ENCODE data around the gene ARHGAP30.

The ARHGAP30 gene

DNA sequence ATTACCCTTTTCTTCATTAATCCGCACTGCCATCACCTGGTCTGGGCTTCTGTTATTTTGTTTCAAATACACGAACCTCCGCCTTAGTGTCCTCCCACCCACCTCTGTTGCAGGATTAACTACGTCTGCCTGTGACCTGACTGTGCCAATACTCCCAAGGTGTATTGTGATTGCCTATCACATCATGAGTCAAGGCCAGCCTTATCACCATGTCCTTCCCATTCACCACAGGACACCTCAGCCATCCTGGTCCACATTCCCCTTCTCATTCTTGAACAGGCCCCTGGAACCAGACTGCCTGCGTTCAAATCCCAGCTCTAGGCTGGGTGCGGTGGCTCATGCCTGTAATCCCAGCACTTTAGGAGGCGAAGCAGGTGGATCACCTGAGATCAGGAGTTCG, 63.1 kb downstream of the ARHGAP30 start:
- no peak overlapping the region for H3K4me2 ChIP-seq (ENCODE audit: low read depth, low read length, poor library complexity, severe bottlenecking)
- H2AFZ ChIP-seq (ENCODE audit: low read length): no peak overlapping the region
- peaks cover 5% of the 10 kb centered on the region for H3K4me1 ChIP-seq (ENCODE audit: insufficient read depth, low read length, poor library complexity, severe bottlenecking)
- no peaks in the 10 kb centered on the region for H3K9me3 ChIP-seq (ENCODE audit: insufficient read depth, low read depth, low read length)
- TF ChIP-seq, protein P1, sequence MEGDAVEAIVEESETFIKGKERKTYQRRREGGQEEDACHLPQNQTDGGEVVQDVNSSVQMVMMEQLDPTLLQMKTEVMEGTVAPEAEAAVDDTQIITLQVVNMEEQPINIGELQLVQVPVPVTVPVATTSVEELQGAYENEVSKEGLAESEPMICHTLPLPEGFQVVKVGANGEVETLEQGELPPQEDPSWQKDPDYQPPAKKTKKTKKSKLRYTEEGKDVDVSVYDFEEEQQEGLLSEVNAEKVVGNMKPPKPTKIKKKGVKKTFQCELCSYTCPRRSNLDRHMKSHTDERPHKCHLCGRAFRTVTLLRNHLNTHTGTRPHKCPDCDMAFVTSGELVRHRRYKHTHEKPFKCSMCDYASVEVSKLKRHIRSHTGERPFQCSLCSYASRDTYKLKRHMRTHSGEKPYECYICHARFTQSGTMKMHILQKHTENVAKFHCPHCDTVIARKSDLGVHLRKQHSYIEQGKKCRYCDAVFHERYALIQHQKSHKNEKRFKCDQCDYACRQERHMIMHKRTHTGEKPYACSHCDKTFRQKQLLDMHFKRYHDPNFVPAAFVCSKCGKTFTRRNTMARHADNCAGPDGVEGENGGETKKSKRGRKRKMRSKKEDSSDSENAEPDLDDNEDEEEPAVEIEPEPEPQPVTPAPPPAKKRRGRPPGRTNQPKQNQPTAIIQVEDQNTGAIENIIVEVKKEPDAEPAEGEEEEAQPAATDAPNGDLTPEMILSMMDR (conservative IDR thresholded peaks at IDR 0.05; ENCODE audit: low read length): no peak
- TF ChIP-seq EZH2phosphoT487 (IDR thresholded peaks at IDR 0.05; ENCODE audit: borderline replicate concordance): no peak
- H4K20me1 ChIP-seq (ENCODE audit: insufficient read depth, low read length, poor library complexity, severe bottlenecking): no peaks in the 10 kb centered on the region
- no peak overlapping the region for H3K4me3 ChIP-seq (ENCODE audit: low read length, poor library complexity, severe bottlenecking)
- H3K79me2 ChIP-seq (ENCODE audit: insufficient read depth, low read length): peaks cover 31% of the 10 kb centered on the region
- H3F3A ChIP-seq (ENCODE audit: low read depth): no peaks in the 10 kb centered on the region
- H3K36me3 ChIP-seq (ENCODE audit: insufficient read depth, low read length): no peaks in the 10 kb centered on the region
- no peaks in the 10 kb centered on the region for H3K9me2 ChIP-seq (replicated peaks; ENCODE audit: low read depth, low read length)
- no peaks in the 10 kb centered on the region for H3K27me3 ChIP-seq (ENCODE audit: insufficient read depth, low read length, poor library complexity, severe bottlenecking)
- H3K9ac ChIP-seq (ENCODE audit: low read depth, low read length, poor library complexity, severe bottlenecking): no peak overlapping the region

DNA sequence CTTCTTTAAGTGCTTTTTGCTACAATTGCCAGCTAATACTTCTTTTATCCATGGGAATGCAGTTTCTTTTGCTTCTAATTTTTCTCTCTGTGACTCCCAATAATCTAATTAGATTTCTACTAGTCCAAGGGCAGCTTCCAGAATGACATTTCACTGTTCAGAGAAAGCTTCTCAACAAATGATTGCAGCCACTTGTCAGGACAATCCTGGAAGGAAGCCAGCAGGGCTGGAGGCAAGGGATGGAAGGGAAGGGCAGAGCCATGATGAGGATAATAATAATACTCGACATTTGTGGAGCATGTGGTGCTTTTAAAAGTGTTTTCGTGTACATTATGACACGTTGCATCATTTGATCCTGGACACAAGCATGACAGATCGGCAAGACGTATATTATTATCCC, 68.2 kb downstream of the ARHGAP30 start:
- Histone ChIP-seq H3K27me3 (ENCODE audit: insufficient read depth, low read length, poor library complexity, severe bottlenecking) (no peaks in the 10 kb centered on the region), H2AFZ (ENCODE audit: low read length) (no peak overlapping the region), H3K9me2 (replicated peaks; ENCODE audit: low read depth, low read length) (no peaks in the 10 kb centered on the region), H3K4me2 (ENCODE audit: low read depth, low read length, poor library complexity, severe bottlenecking) (no peak overlapping the region), H3K4me1 (ENCODE audit: insufficient read depth, low read length, poor library complexity, severe bottlenecking) (peaks cover 3% of the 10 kb centered on the region), H3K36me3 (ENCODE audit: insufficient read depth, low read length) (peaks cover 31% of the 10 kb centered on the region; the same call in 1 of the 2 replicates), H3F3A (ENCODE audit: low read depth) (no peaks in the 10 kb centered on the region), H3K4me3 (ENCODE audit: low read length, poor library complexity, severe bottlenecking) (no peak overlapping the region), H3K9me3 (ENCODE audit: insufficient read depth, low read depth, low read length) (no peaks in the 10 kb centered on the region), H3K79me2 (ENCODE audit: insufficient read depth, low read length) (peaks cover 5% of the 10 kb centered on the region; the same call in 1 of the 2 replicates), H3K9ac (ENCODE audit: low read depth, low read length, poor library complexity, severe bottlenecking) (no peak overlapping the region), H4K20me1 (ENCODE audit: insufficient read depth, low read length, poor library complexity, severe bottlenecking) (no peaks in the 10 kb centered on the region)
- TF ChIP-seq EZH2phosphoT487 (IDR thresholded peaks at IDR 0.05; ENCODE audit: borderline replicate concordance): no peak
- TF ChIP-seq, protein P1 (conservative IDR thresholded peaks at IDR 0.05; ENCODE audit: low read length): no peak

DNA sequence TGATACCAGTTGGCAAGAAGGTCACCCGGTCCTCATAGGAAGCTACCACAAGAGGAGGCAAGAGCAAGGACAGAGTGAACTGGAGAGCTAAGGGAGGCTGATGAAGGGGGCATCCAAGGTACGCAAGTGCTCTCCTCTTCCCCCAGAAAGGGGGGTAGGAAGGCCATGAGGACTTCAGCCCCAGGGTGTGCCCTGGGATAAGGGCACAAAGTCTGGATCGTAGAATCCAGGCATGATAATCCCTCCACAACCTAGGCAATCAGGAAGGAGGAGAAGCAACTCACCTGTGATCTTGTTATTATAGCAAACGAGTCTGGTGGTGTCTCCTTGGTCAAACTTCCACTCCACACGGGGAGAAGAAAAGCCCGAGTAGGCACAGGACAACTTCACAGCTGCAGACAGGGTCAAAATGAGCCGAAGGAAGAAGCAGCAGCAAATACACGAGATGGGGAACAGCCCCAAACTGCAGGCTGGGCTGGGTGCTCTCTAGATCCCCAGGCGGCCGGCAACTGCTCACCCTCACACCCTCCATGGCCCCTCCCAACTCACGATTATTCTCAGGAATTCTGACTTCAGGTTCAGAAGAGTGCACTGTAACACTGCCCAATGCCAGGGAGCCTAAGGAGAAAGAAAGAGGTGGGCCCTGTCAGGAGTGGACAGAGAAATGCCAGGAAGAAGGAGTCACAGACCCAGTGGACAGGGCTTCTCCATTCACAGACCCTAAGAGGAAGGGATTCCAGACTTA, 68.8 kb downstream of the ARHGAP30 start:
- peaks cover 3% of the 10 kb centered on the region for H3K4me1 ChIP-seq (ENCODE audit: insufficient read depth, low read length, poor library complexity, severe bottlenecking)
- H4K20me1 ChIP-seq (ENCODE audit: insufficient read depth, low read length, poor library complexity, severe bottlenecking): no peaks in the 10 kb centered on the region
- H3K9me2 ChIP-seq (replicated peaks; ENCODE audit: low read depth, low read length): no peaks in the 10 kb centered on the region
- H3K4me3 ChIP-seq (ENCODE audit: low read length, poor library complexity, severe bottlenecking): no peak overlapping the region
- H3K9me3 ChIP-seq (ENCODE audit: insufficient read depth, low read depth, low read length): no peaks in the 10 kb centered on the region
- H3K9ac ChIP-seq (ENCODE audit: low read depth, low read length, poor library complexity, severe bottlenecking): no peak overlapping the region
- no peaks in the 10 kb centered on the region for H3K79me2 ChIP-seq (ENCODE audit: insufficient read depth, low read length)
- H3K36me3 ChIP-seq (ENCODE audit: insufficient read depth, low read length): peaks cover 31% of the 10 kb centered on the region; the same call in 1 of the 2 replicates
- H2AFZ ChIP-seq (ENCODE audit: low read length): no peak overlapping the region
- H3K4me2 ChIP-seq (ENCODE audit: low read depth, low read length, poor library complexity, severe bottlenecking): no peak overlapping the region
- no peaks in the 10 kb centered on the region for H3F3A ChIP-seq (ENCODE audit: low read depth)
- no peak for TF ChIP-seq EZH2phosphoT487 (IDR thresholded peaks at IDR 0.05; ENCODE audit: borderline replicate concordance)
- TF ChIP-seq, protein P1 (conservative IDR thresholded peaks at IDR 0.05; ENCODE audit: low read length): no peak
- H3K27me3 ChIP-seq (ENCODE audit: insufficient read depth, low read length, poor library complexity, severe bottlenecking): no peaks in the 10 kb centered on the region

Data from Loucy (cell line).